PFSK-1 (cell line): ENCODE results near the gene DRC3.

Source experiments
- SIN3A ChIP-seq: IDR thresholded peaks from 2 replicates; pipeline ENCODE4 v1.6.1; 2012; ENCODE audit warnings: mild to moderate bottlenecking, low read length, moderate library complexity, borderline replicate concordance; ENCODE audit not compliant: insufficient read depth
- TAF1 ChIP-seq: IDR thresholded peaks from 2 replicates; pipeline ENCODE4 v1.6.1; 2012; ENCODE audit warnings: low read length, control low read depth, borderline replicate concordance; ENCODE audit not compliant: insufficient read depth

GRCh38 chr17:17924857-17925250 lies 47.8 kb upstream of the DRC3 start:
- TF ChIP-seq TAF1 (no peak), SIN3A (no peak)
